HepG2 (cell line): Measurements from ENCODE around the gene ME2. TPM values are rescaled to one million over a fixed set of nuclear protein-coding genes. Genes with fewer than 3 reads are reported as not detected.

Experiments used
- ATAC-seq: fragments of 200-7000 bp; cut with Tn5 transposase; 3 replicates; pipeline ENCODE4 v1.9.1; 2020; ENCODE audit warnings: mild to moderate bottlenecking, moderate library complexity
- BruUV-seq: library from RNA; stranded (reverse); fragments of 400-500 nt; replicated peaks from 2 replicates; lab custom pipeline; 2021; lab: Mats Ljungman, UMichigan
- CTCF ChIA-PET: fragments of 300-600 bp; formaldehyde crosslinking; extraction: SDS; loops from one replicate; lab custom pipeline; 2021; ENCODE audit warnings: low total read pairs, inconsistent platforms, low intra/inter-chr PET ratio; lab: Yijun Ruan, JAX
- POLR2A ChIA-PET: fragments of 350-600 bp; sonication (Branson Sonifier 250); formaldehyde crosslinking; loops from one replicate; lab custom pipeline; 2020; ENCODE audit warnings: antibody characterized with exemption, inconsistent platforms; lab: Yijun Ruan, JAX
- DNase-seq: peaks from one replicate; pipeline ENCODE4 v3.0.0-alpha.2; 2015; ENCODE audit warnings: low spot score
- FAIRE-seq: peaks from 3 replicates; lab custom pipeline; 2011; peaks lifted over from hg19 to GRCh38; lab: Jason Lieb, UNC
- H2AFZ ChIP-seq: one replicate; pipeline ENCODE4 v1.6.1; 2011; ENCODE audit warnings: low read length, inconsistent platforms
- H3K27ac ChIP-seq: fragments of 300-600 bp; 3 replicates; pipeline ENCODE4 v1.8.0; 2011; ENCODE audit warnings: mixed run types, mild to moderate bottlenecking, mixed read lengths, low read length, inconsistent platforms; ENCODE audit not compliant: insufficient read depth; ENCODE audit errors: extremely low read length
- H3K27me3 ChIP-seq, 2 experiments: fragments of 200-600 bp in 1 of 2; 2 replicates in 1 of 2; 3 replicates in 1 of 2; pipeline versions ENCODE4 v1.6.0 to v1.8.0; 2011; ENCODE audit warnings: low read length in 2 of 2, mild to moderate bottlenecking in 2 of 2, moderate library complexity in 2 of 2, inconsistent platforms in 1 of 2; ENCODE audit not compliant: insufficient read depth in 2 of 2, control insufficient read depth in 1 of 2
- H3K36me3 ChIP-seq, 2 experiments: fragments of 200-600 bp in 1 of 2; replicated peaks in 1 of 2; 2 replicates in 1 of 2; 3 replicates in 1 of 2; pipeline versions ENCODE4 v1.5.1 to v1.8.0; 2011; ENCODE audit warnings: low read length in 2 of 2, inconsistent platforms in 1 of 2; ENCODE audit not compliant: insufficient read depth in 2 of 2, control insufficient read depth in 1 of 2
- H3K4me1 ChIP-seq: 2 replicates; pipeline ENCODE4 v1.5.1; 2012; ENCODE audit warnings: low read length, inconsistent platforms; ENCODE audit not compliant: insufficient read depth
- H3K4me2 ChIP-seq: 2 replicates; pipeline ENCODE4 v1.6.0; 2011; ENCODE audit warnings: low read depth, low read length, inconsistent platforms
- H3K4me3 ChIP-seq, 3 experiments: fragments of 200-600 bp in 1 of 3; sonication (generic), shearing (Covaris generic) in 1 of 3; replicated peaks in 1 of 3; 2 replicates each; pipeline ENCODE4 v1.5.1; 2011 to 2016; ENCODE audit warnings: low read length in 3 of 3, inconsistent platforms in 2 of 3, low read depth in 2 of 3, mild to moderate bottlenecking in 2 of 3, control low read depth in 1 of 3, mixed read lengths in 1 of 3; ENCODE audit not compliant: insufficient read depth in 1 of 3
- H3K79me2 ChIP-seq: one replicate; pipeline ENCODE4 v1.6.1; 2011; ENCODE audit warnings: low read length, inconsistent platforms; ENCODE audit not compliant: insufficient read depth
- H3K9ac ChIP-seq: 2 replicates; pipeline ENCODE4 v1.6.0; 2011; ENCODE audit warnings: mild to moderate bottlenecking, low read depth, low read length, inconsistent platforms; ENCODE audit not compliant: insufficient read depth
- H3K9me3 ChIP-seq: 2 replicates; pipeline ENCODE4 v1.5.1; 2012; ENCODE audit warnings: mild to moderate bottlenecking, low read length
- H4K20me1 ChIP-seq: 2 replicates; pipeline ENCODE4 v1.6.0; 2011; ENCODE audit warnings: inconsistent platforms, mild to moderate bottlenecking, low read length, moderate library complexity; ENCODE audit not compliant: insufficient read depth
- AHR ChIP-seq: IDR thresholded peaks from 2 replicates; pipeline ENCODE4 v1.6.1; 2018; ENCODE audit warnings: missing genetic modification reagents, missing compliant biosample characterization
- CC2D1A ChIP-seq: sonication (generic); formaldehyde crosslinking; IDR thresholded peaks from 2 replicates; pipeline ENCODE4 v1.8.1; 2023; ENCODE audit warnings: mild to moderate bottlenecking, missing genetic modification reagents
- EP300 ChIP-seq, 3 experiments: sonication (generic) in 1 of 3; formaldehyde crosslinking in 1 of 3; IDR thresholded peaks; 2 replicates each; pipeline versions ENCODE4 v1.5.1 to v1.6.1; 2011 to 2020; ENCODE audit warnings: low read depth in 2 of 3, low read length in 2 of 3, borderline replicate concordance in 1 of 3, improper control_type of control experiment in 1 of 3, mild to moderate bottlenecking in 1 of 3, missing genetic modification reagents in 1 of 3, moderate library complexity in 1 of 3
- JARID2 ChIP-seq: sonication (generic); formaldehyde crosslinking; IDR thresholded peaks from 2 replicates; pipeline ENCODE4 v1.8.1; 2023; ENCODE audit warnings: missing genetic modification reagents, inconsistent platforms; ENCODE audit not compliant: insufficient replicate concordance
- KDM5A ChIP-seq: fragments of 200-600 bp; sonication (generic); IDR thresholded peaks from 2 replicates; pipeline ENCODE4 v1.7.0; 2018; ENCODE audit warnings: antibody characterized with exemption, mild to moderate bottlenecking, low read length, borderline replicate concordance
- KLF13 ChIP-seq: sonication (generic); formaldehyde crosslinking; IDR thresholded peaks from 2 replicates; pipeline ENCODE4 v1.4.0; 2020; ENCODE audit warnings: mild to moderate bottlenecking, missing genetic modification reagents
- MYNN ChIP-seq: sonication (generic); formaldehyde crosslinking; IDR thresholded peaks from 2 replicates; pipeline ENCODE4 v1.4.0; 2020; ENCODE audit warnings: mild to moderate bottlenecking, low read depth, missing genetic modification reagents
- PAF1 ChIP-seq: IDR thresholded peaks from 2 replicates; pipeline ENCODE4 v1.6.1; 2016; ENCODE audit warnings: missing genetic modification reagents, missing compliant biosample characterization
- SP2 ChIP-seq: sonication (generic); formaldehyde crosslinking; IDR thresholded peaks from 2 replicates; pipeline ENCODE4 v1.5.1; 2020; ENCODE audit warnings: mild to moderate bottlenecking, missing genetic modification reagents
- TGIF2 ChIP-seq: IDR thresholded peaks from 2 replicates; pipeline ENCODE4 v1.6.1; 2016; ENCODE audit warnings: control low read depth, missing compliant biosample characterization
- ZNF446 ChIP-seq: sonication (generic); formaldehyde crosslinking; IDR thresholded peaks from 2 replicates; pipeline ENCODE4 v1.5.0; 2020; ENCODE audit warnings: mild to moderate bottlenecking, missing genetic modification reagents
- ZNF549 ChIP-seq: sonication (generic); formaldehyde crosslinking; IDR thresholded peaks from 2 replicates; pipeline ENCODE4 v1.5.0; 2020; ENCODE audit warnings: missing genetic modification reagents
- ZNF567 ChIP-seq: sonication (generic); formaldehyde crosslinking; IDR thresholded peaks from 2 replicates; pipeline ENCODE4 v1.8.1; 2023; ENCODE audit warnings: mild to moderate bottlenecking, missing genetic modification reagents, borderline replicate concordance
- WGBS: methylation state at CpG from one replicate; pipeline ENCODE4 v1.1.6; 2017; ENCODE audit warnings: low lambda C conversion rate; 5-methylcytosine and 5-hydroxymethylcytosine counted together
- in situ Hi-C: cut with HindIII; loops from 2 replicates; pipeline ENCODE4 v1.10.0; 2017; ENCODE audit warnings: low pct_unique_long_range_greater_than_20kb; ENCODE audit not compliant: extremely low pct_ligation_motif_present
- intact Hi-C: fragments of 100-400 bp; cut with micrococcal nuclease; formaldehyde crosslinking; loops from one replicate; pipeline ENCODE4 v1.10.0; 2022; ENCODE audit not compliant: unreplicated experiment
- polyA plus RNA-seq, 8 experiments: library from polyadenylated mRNA; depleted of rRNA in 3 of 8; stranded (reverse) in 7 of 8; unstranded in 1 of 8; fragments of >200 nt; fragmentation: Illumina TruSeq in 4 of 8; extraction: Trizol in 4 of 8; gene quantifications; 2 replicates each; pipeline versions ENCODE4 v1.2.1 to v1.2.3, GENCODE V29; 2011 to 2016; ENCODE audit warnings: low read depth in 4 of 8, missing spikeins in 1 of 8, mixed read lengths in 1 of 8; ENCODE audit not compliant: insufficient read depth in 1 of 8
- total RNA-seq, 5 experiments: library from RNA; depleted of rRNA; stranded (reverse); fragments of >200 nt; fragmentation: Illumina TruSeq; extraction: Trizol; gene quantifications; 2 replicates each; pipeline ENCODE4 v1.2.3, GENCODE V29; 2016; ENCODE audit warnings: low read depth in 1 of 5
- TF ChIP-seq, protein P1 (sequence below): IDR thresholded peaks from 2 replicates; pipeline ENCODE4 v1.6.1; 2018; ENCODE audit warnings: missing genetic modification reagents

The ME2 gene
- total and polyA plus RNA-seq, 2 of the 13 experiments (the other 11 are each of a cell fraction or from before 2014, with no cell fraction given) = 17.3 to 20.6 TPM

DNA sequence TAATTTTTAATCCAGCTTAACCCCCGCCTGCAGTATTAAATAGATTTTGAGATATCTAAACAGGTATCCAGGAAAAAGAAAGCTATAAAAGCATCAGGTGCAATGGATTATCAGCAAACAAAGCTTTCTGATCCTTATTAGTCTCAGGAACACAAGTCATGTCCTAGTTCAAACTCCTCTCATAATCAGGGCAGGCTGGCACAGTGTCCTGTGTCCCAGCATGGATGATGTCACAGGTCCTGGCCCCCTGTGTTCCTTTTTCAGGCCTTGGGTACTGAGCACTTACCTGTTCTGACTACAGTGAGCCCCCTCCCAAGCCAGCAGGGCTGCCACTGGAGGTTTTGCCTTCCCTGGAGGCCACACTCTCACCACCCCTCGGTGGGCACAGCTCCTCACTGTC, 39.6 kb upstream of the ME2 start:
- H3K27me3 ChIP-seq = no peaks in the 10 kb centered on the region
- no peak overlapping the region for H2AFZ ChIP-seq
- no peaks in the 10 kb centered on the region for H4K20me1 ChIP-seq
- DNase-seq (no peak), ATAC-seq (no peak), FAIRE-seq (no peak)
- 7% methylated on average over 2 of the region's 2 CpGs for WGBS
- H3K36me3 ChIP-seq = no peaks in the 10 kb centered on the region
- no TSS peak for BruUV-seq
- H3K4me2 ChIP-seq = no peak overlapping the region
- no peak overlapping the region for H3K9ac ChIP-seq
- no peaks in the 10 kb centered on the region for H3K9me3 ChIP-seq
- H3K4me1 ChIP-seq = no peaks in the 10 kb centered on the region
- CTCF ChIA-PET = no interaction called here
- intact Hi-C loops = no loop called here
- in situ Hi-C loops = no loop called here
- TF ChIP-seq ZNF549 (CRISPR knock-in tag) = no peak
- TF ChIP-seq, protein P1, sequence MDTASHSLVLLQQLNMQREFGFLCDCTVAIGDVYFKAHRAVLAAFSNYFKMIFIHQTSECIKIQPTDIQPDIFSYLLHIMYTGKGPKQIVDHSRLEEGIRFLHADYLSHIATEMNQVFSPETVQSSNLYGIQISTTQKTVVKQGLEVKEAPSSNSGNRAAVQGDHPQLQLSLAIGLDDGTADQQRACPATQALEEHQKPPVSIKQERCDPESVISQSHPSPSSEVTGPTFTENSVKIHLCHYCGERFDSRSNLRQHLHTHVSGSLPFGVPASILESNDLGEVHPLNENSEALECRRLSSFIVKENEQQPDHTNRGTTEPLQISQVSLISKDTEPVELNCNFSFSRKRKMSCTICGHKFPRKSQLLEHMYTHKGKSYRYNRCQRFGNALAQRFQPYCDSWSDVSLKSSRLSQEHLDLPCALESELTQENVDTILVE (CRISPR knock-in tag) = no peak
- TF ChIP-seq ZNF567 (CRISPR knock-in tag) = no peak
- TF ChIP-seq EP300 (IDR thresholded peaks at IDR 0.05; ENCODE audit: low read depth in 2 of 2, low read length in 2 of 2) = no peak
- TF ChIP-seq EP300 (CRISPR knock-in tag; IDR thresholded peaks at IDR 0.05; ENCODE audit: borderline replicate concordance) = no peak
- TF ChIP-seq JARID2 = no peak
- TF ChIP-seq KLF13 (CRISPR knock-in tag) = no peak
- TF ChIP-seq SP2 = no peak
- no peak for TF ChIP-seq AHR (CRISPR knock-in tag)
- TF ChIP-seq KDM5A = no peak
- no peak for TF ChIP-seq CC2D1A
- no peak for TF ChIP-seq MYNN
- no peak for TF ChIP-seq ZNF446 (CRISPR knock-in tag)
- no peak for TF ChIP-seq PAF1 (CRISPR knock-in tag)
- TF ChIP-seq TGIF2 (CRISPR knock-in tag) = no peak
- no peak overlapping the region for H3K27ac ChIP-seq
- no peak overlapping the region for H3K4me3 ChIP-seq
- no peaks in the 10 kb centered on the region for H3K79me2 ChIP-seq
- POLR2A ChIA-PET = no interaction called here
